OCI-LY3 (cell line): ENCODE data around the gene POLDIP3.

ENCODE experiments used
- H2AFZ ChIP-seq: fragments of 200-600, 300-600 bp; shearing (Covaris generic); 2 replicates; pipeline ENCODE4 v1.6.0; 2014; ENCODE audit warnings: antibody characterized with exemption, low read depth, low read length
- H3K27ac ChIP-seq: fragments of 200-600, 300-600 bp; sonication (generic); 2 replicates; pipeline ENCODE4 v1.5.1; 2014; ENCODE audit warnings: mild to moderate bottlenecking, low read length, moderate library complexity, mixed read lengths
- H3K27me3 ChIP-seq: fragments of 200-600, 300-600 bp; sonication (generic); 2 replicates; pipeline ENCODE4 v1.6.1; 2014; ENCODE audit warnings: low read depth, low read length, mixed read lengths
- H3K36me3 ChIP-seq: fragments of 200-600, 300-600 bp; sonication (generic); replicated peaks from 2 replicates; pipeline ENCODE3; 2014; ENCODE audit warnings: low read depth, low read length, mixed read lengths
- H3K4me1 ChIP-seq: fragments of 300-600, 200-600 bp; sonication (generic); 2 replicates; pipeline ENCODE4 v1.6.1; 2014; ENCODE audit warnings: low read length, mixed read lengths
- H3K4me2 ChIP-seq: fragments of 200-600, 300-600 bp; sonication (generic); 2 replicates; pipeline ENCODE4 v1.6.1; 2014; ENCODE audit warnings: low read length, mixed read lengths
- H3K4me3 ChIP-seq: fragments of 300-600, 200-600 bp; sonication (generic); 2 replicates; pipeline ENCODE4 v1.5.1; 2014; ENCODE audit warnings: antibody characterized with exemption, mild to moderate bottlenecking, low read length, moderate library complexity
- H3K79me2 ChIP-seq: fragments of 300-600, 200-600 bp; shearing (Covaris generic); 2 replicates; pipeline ENCODE4 v1.6.1; 2014; ENCODE audit warnings: mild to moderate bottlenecking, low read length, mixed read lengths
- H3K9ac ChIP-seq: fragments of 300-600, 200-600 bp; shearing (Covaris generic); 2 replicates; pipeline ENCODE4 v1.6.0; 2014; ENCODE audit warnings: mild to moderate bottlenecking, low read length, moderate library complexity
- H3K9me3 ChIP-seq: fragments of 200-600, 300-600 bp; shearing (Covaris generic); 2 replicates; pipeline ENCODE4 v1.6.1; 2014; ENCODE audit warnings: low read length, mixed read lengths; ENCODE audit not compliant: insufficient read depth
- H4K20me1 ChIP-seq: fragments of 200-600, 300-600 bp; sonication (generic); 2 replicates; pipeline ENCODE4 v1.6.1; 2016; ENCODE audit warnings: low read length, mixed read lengths; ENCODE audit not compliant: insufficient read depth
- CTCF ChIP-seq: fragments of 200-600, 300-600 bp; sonication (generic); IDR thresholded peaks from 2 replicates; pipeline ENCODE4 v1.5.1; 2014; ENCODE audit warnings: antibody characterized with exemption, low read length, low read depth
- EZH2phosphoT487 ChIP-seq: fragments of 200-600 bp; shearing (Covaris generic); IDR thresholded peaks from 2 replicates; pipeline ENCODE4 v1.6.1; 2018; ENCODE audit warnings: antibody characterized with exemption, mixed run types, low read depth

The POLDIP3 gene

GRCh38 chr22:42649246-42650099 is 34.8 kb upstream of the POLDIP3 start, which contains the start of gene CYB5R3:
CYB5R3 (minus strand) TSS chr22:42649392; CDS start chr22:42649315, 77 bp downstream.
- H3K27me3 ChIP-seq, result no peaks in the 10 kb centered on the region
- no peaks in the 10 kb centered on the region for H3K9me3 ChIP-seq
- peaks cover 17% of the 10 kb centered on the region for H4K20me1 ChIP-seq
- TF ChIP-seq CTCF (no peak), EZH2phosphoT487 (no peak)
- H3K4me3 ChIP-seq, result peak within 1 kb of the TSS; percentile 96
- peak within 1 kb of the TSS; percentile 99 for H3K4me2 ChIP-seq
- H2AFZ ChIP-seq, result peak within 1 kb of the TSS; percentile 82
- H3K27ac ChIP-seq, result peak within 1 kb of the TSS; percentile 77
- peaks cover 3% of the 10 kb centered on the region for H3K36me3 ChIP-seq
- peaks cover 12% of the 10 kb centered on the region for H3K4me1 ChIP-seq
- H3K9ac ChIP-seq, result peak within 1 kb of the TSS; percentile 95
- H3K79me2 ChIP-seq, result peaks cover 44% of the 10 kb centered on the region

GRCh38 chr22:42648368-42649245 is 33.9 kb upstream of the POLDIP3 start:
- Histone ChIP-seq H3K4me2 (peak overlapping the region; percentile 99), H3K9ac (peak overlapping the region; percentile 85), H4K20me1 (peaks cover 23% of the 10 kb centered on the region), H3K4me3 (peak overlapping the region; percentile 96), H3K27me3 (no peaks in the 10 kb centered on the region), H3K9me3 (no peaks in the 10 kb centered on the region), H3K27ac (peak overlapping the region; percentile 18; the same call in 1 of the 2 replicates), H3K4me1 (peaks cover 17% of the 10 kb centered on the region), H3K36me3 (peaks cover 3% of the 10 kb centered on the region), H2AFZ (no peak overlapping the region; the same call in 1 of the 2 replicates), H3K79me2 (peaks cover 53% of the 10 kb centered on the region)
- TF ChIP-seq CTCF (no peak), EZH2phosphoT487 (no peak)

- Histone ChIP-seq H3K79me2 (peaks cover 56% of the 10 kb centered on the region), H3K4me1 (peaks cover 22% of the 10 kb centered on the region), H3K4me2 (peak overlapping the region; percentile 99), H2AFZ (no peak overlapping the region), H3K9ac (peak overlapping the region; percentile 85), H4K20me1 (peaks cover 23% of the 10 kb centered on the region), H3K36me3 (peaks cover 3% of the 10 kb centered on the region), H3K9me3 (no peaks in the 10 kb centered on the region), H3K4me3 (peak overlapping the region; percentile 96), H3K27ac (no peak overlapping the region), H3K27me3 (no peaks in the 10 kb centered on the region)
- TF ChIP-seq CTCF (no peak), EZH2phosphoT487 (no peak)
These were observed 33.3 kb upstream of the POLDIP3 start for GRCh38 chr22:42648017-42648367.
